Loucy (cell line): Measurements from ENCODE around the gene XPNPEP2.

Experiments
- EZH2phosphoT487 ChIP-seq: fragments of 200-600 bp; IDR thresholded peaks from 2 replicates; pipeline ENCODE4 v1.6.1; 2018; ENCODE audit warnings: antibody characterized with exemption, mild to moderate bottlenecking, moderate library complexity, borderline replicate concordance
- TF ChIP-seq, protein P1 (sequence below): fragments of 200-600 bp; sonication (generic); conservative IDR thresholded peaks from 2 replicates; pipeline ENCODE4 v1.5.1; 2014; ENCODE audit warnings: mild to moderate bottlenecking, antibody characterized with exemption, low read length

DNA sequence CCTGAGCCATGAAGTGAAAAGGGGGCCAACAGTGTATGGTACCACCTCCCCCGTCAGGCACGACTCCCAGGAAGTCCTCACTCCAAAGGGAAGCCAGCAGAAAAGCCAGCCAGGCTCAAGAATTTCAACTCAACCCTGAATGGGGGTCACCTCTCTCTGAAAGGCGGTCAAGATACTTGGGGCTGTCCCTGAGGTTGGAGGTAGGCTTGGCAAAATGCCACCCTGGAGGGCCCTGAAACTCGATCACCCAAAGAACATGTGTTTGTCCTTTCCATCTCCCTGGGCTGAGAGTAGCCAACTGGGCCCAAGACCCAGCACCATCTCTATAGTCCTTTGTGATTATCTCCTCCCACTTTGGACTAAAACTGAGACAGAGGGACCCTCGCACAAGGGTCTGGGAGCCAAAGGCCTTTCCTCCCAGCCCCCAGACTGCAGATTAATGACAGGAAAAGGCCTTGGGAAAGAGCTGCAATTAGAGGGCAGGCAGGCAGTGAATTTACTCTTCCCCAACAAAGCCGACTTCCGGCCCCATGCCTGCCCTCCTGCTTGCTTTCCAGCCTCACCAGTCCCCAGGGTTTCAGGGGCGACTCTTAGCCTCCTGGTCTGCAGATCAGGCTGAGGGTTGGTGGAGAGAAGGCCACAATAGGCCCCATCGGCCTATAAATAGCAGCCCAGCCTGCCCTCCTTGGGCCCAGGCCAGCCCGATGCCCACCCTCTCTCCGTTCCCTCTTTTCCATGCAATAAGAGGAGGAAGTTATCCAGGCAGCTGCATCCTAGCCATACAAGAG is 46.6 kb downstream of the XPNPEP2 start:
- TF ChIP-seq, protein P1, sequence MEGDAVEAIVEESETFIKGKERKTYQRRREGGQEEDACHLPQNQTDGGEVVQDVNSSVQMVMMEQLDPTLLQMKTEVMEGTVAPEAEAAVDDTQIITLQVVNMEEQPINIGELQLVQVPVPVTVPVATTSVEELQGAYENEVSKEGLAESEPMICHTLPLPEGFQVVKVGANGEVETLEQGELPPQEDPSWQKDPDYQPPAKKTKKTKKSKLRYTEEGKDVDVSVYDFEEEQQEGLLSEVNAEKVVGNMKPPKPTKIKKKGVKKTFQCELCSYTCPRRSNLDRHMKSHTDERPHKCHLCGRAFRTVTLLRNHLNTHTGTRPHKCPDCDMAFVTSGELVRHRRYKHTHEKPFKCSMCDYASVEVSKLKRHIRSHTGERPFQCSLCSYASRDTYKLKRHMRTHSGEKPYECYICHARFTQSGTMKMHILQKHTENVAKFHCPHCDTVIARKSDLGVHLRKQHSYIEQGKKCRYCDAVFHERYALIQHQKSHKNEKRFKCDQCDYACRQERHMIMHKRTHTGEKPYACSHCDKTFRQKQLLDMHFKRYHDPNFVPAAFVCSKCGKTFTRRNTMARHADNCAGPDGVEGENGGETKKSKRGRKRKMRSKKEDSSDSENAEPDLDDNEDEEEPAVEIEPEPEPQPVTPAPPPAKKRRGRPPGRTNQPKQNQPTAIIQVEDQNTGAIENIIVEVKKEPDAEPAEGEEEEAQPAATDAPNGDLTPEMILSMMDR, result no peak
- TF ChIP-seq EZH2phosphoT487, result no peak
